HG02938 (cell line): ENCODE data around the gene AGAP3.

Experiments used
- ATAC-seq: cut with Tn5 transposase; IDR thresholded peaks from one replicate; pipeline ENCODE4 v1.9.1; 2021; ENCODE audit warnings: mild to moderate bottlenecking, moderate library complexity; ENCODE audit not compliant: unreplicated experiment

The AGAP3 gene

DNA sequence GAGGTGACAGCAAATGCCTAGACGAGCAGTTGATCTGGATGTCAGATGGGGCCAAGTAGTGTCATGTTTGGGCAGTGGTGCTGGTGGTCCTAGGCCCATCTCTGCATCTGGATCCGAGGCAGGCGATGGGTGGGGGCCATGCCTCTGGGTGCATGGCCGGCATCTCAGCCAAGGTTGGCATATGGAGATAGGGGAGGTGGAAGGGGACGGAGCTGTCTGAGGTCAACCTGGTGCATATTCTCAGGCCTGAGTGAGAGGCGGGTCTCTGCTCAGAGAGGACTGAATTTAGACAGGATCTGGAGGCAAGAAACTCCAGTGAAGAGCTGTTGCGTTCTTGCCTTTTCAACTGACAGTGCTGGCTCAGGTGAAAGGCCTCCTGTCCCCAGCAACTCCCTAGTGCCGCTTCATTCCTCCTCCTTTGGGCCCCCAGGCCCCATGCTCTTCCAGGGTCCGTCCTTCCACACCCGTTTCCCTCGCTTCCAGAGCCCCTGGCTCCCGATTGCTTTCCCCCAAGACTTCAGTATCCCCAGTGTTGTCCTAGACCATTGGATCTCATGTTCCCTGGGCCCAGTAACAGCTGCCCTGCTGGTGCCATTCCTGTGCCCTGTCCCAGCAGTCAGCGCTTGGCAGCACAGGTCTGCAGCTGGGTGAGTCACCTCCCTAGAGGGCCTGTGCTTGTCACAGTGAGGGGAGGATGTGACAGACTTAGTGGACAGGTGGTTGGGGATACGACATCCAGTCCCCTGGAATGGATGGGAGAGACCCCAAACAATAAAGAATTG, 48.7 kb downstream of the AGAP3 start:
- no peak for ATAC-seq

DNA sequence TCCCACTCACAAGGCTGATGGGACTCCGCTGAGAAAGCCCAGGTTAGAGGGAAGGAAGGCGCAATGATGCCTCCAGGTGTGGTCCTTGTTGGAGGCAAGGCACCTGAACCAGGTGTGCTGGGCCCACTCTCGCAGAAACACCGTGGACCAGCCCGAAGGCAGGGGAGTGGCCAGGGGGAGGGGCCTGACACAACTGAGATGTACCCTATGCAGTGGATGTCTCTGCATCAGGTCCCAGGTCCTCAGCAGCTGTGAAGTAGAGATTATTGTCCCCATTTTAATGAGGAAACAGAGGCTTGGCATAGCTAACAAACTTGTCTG, 49.2 kb downstream of the AGAP3 start:
- no peak for ATAC-seq

DNA sequence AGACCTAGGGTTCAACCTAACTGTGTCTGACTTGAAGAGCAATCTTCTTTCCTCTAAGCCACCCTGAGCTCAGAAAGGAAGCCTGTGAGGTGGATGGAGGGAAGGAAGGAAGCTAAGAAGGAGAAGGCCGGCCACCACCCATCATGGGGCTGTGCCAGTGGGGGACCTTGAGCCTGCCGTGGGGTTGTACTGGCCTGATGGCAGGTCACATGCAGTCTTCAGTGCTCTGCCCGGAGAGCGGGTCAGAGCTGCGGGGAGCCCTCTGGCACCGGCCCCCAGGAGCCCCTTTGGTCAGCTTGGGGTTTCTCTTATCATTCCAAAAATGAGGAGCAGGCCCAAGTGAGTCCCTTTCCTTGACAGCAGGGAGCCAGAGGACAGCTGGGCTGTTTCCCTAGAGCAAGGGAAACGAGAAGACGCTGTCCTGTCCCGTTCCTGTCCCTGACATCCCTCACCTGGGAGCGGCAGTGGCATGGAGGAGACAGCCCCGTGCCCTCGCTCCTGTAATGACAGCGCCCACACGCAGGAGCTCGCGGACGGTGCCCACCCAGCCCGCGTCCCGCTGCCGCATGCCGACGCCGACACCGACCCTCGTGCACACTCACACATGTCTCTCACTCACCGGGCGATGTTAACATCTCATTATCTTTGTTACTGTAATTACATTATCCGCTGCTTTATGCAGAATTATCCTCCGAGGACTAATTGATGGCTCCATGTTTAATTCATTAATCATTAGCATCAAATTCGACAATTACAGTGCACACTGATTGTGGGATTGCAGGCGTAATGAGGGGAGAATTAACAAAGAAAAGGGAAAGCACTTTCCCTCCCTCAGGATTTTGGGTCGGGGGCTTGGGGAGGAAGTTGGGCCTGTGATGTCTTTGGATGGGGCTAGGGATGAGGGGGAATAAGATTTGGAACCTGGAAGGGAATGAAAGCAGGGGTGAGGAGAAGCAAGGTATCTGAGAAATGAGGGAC, 49.9 kb downstream of the AGAP3 start:
- ATAC-seq, result no peak

DNA sequence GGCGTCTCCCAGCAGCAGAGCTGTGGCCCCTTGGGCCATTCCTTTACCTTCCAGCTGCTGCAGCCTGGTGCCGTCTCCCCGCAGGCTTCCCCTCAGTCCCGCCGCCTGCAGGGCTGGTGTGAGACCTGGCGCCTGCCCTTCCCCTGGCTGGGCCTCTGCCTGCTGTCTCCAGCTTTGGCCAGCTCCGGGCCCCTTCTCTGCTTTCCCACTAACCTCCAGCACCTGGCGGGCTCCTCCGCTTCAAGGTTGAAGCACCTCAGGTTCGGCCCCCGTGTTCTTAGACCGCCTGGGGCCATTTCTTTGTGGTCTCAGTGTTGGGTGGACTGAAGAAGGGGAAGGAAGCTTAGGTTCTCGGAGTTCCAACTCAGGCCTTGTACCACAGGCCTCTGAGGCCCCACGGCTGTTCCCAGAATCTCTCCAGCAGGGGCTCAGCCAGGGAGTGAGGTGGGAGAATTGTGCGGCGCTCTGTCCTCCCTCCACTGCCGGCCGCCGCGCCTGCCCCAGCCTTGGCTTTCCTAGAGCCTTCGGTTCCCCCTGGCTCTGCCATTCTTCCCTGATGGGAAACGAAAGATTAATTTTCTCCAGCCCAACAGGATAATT, 50.9 kb downstream of the AGAP3 start:
- no peak for ATAC-seq

DNA sequence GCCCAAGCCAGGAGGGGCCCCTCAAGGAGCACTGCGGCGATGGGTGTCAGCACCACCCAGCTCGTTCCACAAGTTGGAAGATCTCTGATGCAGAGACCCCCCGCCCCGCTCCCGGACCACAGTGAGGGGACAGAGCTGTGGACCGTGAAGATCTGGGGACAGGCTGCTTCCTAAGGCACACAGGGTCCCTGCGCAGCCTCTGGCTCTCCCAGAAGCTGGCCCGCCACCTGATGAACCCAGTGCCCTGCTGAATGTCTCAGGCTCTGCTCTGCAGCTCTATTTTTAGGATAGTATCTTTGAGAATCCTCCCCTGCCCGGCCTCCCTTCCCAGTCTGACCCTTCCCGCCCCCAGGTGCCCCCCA, 51.5 kb downstream of the AGAP3 start:
- no peak for ATAC-seq

DNA sequence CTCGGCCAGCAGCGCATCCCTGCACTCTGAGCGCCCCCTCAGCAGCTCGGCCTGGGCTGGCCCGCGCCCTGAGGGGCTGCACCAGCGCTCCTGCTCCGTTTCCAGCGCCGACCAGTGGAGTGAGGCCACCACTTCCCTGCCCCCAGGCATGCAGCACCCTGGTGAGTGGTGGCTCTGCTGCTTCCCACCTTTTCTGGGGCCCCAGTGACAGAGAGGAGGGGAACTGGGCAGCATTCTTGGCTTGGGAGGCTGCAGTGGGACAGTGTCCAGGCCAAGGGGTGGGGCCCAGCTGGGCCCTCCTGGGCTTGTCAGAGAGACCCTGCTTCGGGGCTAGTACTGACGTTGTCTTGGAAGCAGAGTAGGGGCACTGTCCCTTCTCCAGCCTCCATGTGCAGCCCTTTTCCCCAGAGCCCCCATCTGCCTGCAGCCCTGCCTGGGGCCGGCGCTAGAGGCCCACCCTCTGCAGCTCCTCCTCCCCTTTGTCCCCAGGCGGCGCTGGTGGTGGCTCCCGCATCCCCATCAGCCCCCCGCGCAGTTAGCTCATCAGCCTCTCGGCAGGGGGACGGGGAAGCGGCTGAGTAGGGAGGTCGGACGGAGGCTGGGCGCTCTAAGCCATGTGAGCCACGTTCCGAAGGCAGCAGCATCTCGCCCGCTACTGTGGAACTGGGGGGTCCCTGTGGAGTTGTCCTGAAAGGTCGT, 52.0 kb downstream of the AGAP3 start:
- ATAC-seq, result no peak

DNA sequence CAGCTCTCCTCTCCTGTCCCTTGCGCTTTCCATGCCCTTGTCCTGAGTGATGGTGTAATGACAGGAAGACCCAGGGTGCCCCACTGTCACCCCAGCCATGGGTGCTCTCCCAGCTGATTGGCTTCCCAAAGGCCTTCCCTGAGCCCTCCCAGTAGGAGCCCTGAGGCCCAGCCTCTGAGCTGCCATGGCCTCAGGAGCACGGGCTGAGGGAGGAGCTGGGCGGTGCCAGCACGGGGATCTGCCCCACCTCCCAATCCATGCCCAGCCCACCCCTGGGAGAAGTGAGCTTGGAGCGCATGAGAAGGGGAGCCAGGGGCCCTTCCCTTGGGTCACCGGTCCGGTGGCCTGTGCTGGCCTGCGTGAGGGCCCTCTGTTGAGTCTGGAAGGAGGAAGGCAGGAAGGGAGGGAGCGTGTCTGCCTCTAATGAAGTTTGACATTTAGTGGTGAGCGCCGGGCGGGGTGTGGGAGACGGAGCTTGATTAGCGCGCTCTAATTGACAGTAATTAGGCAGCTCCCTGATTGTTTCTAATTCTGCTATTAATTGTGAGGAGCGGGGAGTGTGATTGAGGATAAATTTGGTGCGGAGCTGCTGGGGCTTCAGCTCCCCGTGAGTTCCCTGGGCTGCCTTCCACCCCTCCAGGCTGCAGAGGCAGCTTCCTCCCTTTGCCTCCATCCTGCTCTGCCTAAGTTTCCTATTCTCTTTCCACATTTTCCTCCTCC, 53.0 kb downstream of the AGAP3 start:
- ATAC-seq, result no peak

DNA sequence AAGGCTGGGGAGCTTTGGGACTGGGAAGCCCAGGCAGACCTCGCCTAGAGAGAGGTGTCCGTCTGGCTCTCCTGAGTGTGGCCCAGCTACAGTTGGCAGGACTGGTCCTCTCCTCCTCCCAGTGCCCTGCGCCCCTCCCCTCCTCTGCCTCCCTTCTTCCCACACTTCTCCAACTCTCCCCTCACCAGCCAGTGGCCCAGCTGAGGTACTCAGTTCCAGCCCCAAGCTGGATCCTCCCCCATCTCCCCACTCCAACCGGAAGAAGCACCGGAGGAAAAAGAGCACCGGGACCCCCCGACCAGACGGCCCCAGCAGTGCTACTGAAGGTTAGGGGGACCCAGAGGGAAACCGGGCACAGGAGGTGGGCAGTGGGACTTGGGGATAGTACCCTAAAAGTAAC, 53.5 kb downstream of the AGAP3 start:
- ATAC-seq, result no peak

DNA sequence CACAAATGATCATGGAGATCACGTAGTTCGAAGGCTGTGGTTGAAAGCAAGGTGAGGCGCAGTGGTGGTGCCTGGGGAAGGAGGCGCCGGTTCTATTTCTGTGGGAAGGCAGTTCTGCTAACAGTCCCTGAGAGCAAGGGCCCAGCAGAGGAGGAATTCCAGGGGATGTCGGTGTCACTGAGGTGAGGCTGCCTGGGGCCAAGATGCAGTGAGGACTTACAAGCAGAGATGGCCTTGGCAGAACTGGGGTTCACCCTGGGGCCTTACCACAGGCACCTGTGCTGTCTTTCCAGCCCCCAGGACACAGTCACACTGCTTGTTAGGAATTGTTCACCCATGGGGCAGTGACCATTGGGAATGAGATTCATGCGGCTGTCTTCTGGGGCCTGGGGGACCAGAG, 54.6 kb downstream of the AGAP3 start:
- ATAC-seq, result no peak

DNA sequence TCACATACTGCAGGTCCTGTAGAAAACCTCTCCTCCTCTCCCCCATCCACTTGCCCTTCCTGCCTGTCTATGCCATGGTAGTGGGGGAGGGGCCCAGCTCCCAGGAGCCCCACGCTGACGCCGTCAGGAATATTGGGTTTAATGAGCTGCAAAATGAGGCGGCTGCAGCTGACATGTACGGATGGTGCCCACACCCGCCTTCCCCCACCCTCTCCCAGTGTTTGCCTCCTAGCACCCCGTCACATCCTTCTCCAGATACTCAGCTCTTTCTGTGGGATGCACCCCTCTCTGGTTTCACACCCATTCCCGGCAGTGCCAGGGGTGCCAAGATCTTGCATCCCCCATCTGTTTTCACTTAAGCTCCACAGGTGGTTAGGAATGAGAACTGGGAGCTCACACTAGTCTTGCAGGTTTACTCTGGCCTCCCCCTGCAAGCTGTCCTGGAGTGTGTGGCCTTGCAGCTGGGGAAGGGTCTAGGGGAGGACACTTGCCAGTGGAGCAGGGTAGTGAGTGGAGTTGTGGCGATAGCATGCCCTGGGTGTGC, 55.1 kb downstream of the AGAP3 start:
- ATAC-seq, result no peak

DNA sequence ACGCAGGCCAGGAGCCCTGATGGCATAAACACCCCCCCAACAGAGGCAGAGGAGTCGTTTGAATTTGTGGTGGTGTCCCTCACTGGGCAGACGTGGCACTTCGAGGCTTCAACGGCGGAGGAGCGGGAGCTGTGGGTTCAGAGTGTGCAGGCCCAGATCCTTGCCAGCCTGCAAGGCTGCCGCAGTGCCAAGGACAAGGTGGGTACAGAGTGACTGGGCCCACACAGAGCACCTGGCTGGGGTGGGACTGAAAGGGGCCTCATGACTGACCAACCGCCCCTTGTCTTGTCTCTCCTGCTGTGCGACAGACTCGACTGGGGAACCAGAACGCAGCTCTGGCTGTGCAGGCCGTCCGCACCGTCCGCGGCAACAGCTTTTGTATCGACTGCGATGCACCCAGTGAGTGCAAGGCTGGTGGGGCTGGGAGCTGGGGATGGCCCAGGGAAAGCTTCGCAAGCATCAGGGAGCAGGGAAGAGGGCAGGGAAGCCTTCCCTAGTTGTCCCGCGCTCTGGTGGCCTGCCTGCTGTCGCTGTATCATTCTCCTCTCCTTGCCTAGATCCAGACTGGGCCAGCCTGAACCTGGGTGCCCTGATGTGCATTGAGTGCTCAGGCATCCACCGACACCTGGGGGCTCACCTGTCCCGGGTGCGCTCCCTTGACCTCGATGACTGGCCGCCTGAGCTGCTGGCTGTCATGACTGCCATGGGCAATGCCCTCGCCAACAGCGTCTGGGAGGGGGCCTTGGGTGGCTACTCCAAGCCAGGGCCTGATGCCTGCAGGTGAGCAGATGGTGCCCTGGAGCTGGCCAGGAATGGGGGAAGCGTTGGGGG, 55.8 kb downstream of the AGAP3 start:
- no peak for ATAC-seq

DNA sequence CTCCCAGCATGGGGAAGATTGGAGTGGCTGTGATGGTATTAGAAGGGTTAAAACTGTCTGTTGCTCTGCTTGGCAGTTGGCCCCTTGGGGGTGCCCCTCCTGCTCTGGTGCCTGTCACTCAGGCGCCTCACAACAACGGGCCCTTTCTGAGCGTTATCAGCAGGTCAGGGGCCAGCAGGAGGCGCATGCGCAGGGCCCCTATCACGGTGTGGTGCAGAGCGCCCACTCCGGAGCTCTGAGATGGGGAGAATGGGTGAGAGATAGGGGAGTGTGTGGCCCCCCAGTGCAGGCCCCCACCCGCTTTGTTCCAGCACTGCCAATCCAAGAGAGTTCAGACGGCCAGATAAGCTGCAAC, 56.4 kb downstream of the AGAP3 start:
- ATAC-seq, result no peak

DNA sequence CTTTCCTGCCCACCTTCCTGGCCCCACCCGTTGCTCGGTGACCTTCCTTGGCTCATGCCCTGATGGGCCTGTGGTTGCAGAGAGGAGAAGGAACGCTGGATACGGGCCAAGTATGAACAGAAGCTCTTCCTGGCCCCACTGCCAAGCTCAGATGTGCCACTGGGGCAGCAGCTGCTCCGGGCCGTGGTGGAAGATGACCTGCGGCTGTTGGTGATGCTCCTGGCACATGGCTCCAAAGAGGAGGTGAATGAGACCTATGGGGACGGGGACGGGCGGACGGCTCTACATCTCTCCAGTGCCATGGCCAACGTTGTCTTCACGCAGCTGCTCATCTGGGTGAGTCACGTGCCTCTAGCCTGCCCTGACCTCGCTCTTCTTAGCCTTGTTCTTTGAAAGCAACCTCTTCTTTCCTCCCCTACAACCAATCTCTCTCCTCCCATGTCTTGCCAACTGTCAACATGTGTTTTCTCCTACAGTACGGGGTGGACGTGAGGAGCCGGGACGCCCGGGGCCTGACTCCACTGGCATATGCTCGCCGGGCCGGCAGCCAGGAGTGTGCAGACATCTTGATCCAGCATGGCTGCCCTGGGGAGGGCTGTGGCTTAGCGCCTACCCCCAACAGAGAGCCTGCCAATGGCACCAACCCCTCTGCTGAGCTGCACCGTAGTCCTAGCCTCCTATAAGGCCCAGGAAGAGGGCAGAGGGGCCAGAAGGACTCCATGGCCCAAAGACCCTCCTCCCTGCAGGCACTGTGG, 57.2 kb downstream of the AGAP3 start:
- ATAC-seq, result no peak

DNA sequence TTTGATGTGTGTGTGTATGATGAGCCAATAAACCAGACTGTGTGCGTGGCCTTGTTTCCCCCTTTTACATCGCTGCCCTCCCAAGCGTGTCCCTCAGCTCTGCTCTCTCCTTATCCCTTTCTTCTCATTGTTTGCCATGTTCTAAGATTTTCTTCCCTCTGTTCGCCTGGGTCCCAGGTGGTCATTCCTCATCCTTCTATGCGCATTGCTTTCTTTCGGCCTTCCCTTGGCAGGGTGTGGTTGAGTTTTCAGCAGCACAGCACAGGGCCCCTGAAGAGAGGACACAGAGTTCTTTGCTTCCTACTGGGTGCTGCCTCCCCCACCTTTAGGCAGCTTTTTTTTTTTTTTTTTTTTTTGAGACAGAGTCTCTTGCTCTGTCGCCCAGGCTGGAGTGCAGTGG, 58.1 kb downstream of the AGAP3 start:
- no peak for ATAC-seq

DNA sequence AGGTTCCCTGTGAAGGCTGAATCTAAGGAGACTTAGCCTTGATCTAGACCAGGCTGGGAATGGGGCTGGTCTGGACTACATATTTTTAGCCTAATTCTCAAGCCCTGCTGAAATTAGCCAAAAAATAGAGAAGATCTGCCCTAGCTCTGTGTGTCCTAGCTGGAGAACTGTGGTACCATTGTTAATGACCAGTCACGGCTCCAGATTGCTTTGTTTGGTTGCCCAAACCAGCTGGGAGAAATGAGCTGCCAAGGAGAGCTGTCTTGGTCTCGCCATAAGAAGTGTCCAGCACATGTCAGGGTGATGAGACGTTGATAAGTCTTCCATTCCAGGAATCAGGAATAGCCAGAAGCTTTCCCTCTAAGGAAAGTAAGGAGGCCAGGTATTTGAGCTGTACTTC, 60.5 kb downstream of the AGAP3 start:
- ATAC-seq, result no peak

DNA sequence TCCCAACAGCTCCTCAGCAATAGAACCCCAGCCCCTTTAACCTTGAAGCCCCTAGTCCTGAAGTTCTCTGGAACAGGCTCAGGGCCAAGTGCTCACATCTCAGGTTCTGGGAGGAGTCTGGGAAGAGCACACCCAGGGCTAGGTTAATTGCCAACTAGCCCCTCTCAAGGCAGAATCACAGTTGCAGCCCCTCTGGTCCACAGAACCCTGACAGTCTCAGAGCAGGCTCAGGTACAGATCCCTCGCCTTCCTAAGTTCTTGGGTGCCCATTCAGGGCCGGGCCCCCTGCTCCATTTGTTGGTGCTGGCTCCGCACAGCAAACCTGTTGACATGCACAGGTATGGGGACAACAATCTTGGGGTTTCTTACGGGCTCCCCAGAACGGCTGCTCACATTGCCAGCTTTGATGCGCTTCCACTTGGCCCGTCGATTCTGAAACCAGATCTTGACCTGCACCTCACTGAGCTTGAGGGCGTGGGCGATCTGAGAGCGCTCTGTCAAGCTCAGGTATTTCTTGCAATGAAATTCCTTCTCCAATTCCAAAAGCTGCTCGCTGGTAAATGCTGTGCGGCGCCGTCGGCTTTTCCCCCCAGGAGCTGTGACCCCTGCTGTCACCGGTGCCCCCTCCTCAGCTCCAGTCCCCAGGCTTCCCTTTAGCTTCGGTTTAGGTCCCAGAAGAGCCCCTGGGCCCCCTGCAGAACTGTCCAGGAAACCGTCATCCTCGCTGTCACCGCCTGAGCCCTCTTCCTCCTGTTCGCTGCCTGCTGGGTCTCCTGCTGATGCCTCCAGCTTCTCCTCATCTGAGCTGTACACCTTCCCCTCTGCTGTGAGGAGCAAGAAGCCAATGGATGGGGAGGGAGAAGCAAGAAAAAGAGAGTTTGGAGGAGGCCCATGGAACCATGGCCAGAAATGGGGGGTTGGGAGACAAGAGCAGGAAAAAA, 62.3 kb downstream of the AGAP3 start:
- no peak for ATAC-seq

DNA sequence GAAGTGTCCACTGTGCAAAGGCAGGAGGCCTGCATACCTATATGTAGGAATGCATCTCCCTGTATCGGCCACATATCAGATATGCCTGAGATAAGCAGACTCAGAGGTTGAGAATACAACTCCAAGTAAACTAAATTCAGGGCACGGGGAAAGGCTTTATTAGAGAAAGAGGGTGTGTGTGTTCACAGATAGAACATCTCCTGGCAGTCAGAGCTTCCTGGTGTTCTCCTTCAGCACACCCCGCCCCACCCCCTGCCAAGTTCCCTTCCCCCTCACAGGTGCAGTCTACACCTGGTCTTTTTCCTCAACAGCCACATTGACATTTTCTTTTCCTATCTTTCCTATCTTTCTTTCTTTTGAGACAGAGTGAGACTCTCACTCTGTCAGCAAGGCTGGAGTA, 64.1 kb downstream of the AGAP3 start:
- no peak for ATAC-seq
